Spinal cord (tissue), 10 donors: ENCODE measurements around the gene CRTC1. TPM values are rescaled to one million over a fixed set of nuclear protein-coding genes. Genes with fewer than 3 reads are reported as not detected.
"Not testable (repeated sequence)": the region's sequence is repeated elsewhere in the genome, so short reads cannot be mapped to it uniquely, and the experiment has no call there.

Experiments
- DNase-seq, 6 donors: peaks; one replicate each; pipeline versions ENCODE4 v3.0.0 to v3.0.0-alpha.2; 2013 to 2015; ENCODE audit warnings: low spot score in 6 of 6, low read depth in 4 of 6
- H3K27ac ChIP-seq: one replicate; pipeline ENCODE4 v1.5.1; 2013; ENCODE audit warnings: low read depth, low read length, control low read depth
- H3K27me3 ChIP-seq: one replicate; pipeline ENCODE4 v1.6.1; 2013; ENCODE audit warnings: low read length; ENCODE audit not compliant: control insufficient read depth, insufficient read depth
- H3K36me3 ChIP-seq: one replicate; pipeline ENCODE4 v1.6.1; 2013; ENCODE audit warnings: low read length; ENCODE audit not compliant: control insufficient read depth, insufficient read depth
- H3K4me1 ChIP-seq: one replicate; pipeline ENCODE4 v1.6.1; 2013; ENCODE audit warnings: low read length; ENCODE audit not compliant: control insufficient read depth, insufficient read depth
- H3K4me3 ChIP-seq: one replicate; pipeline ENCODE4 v1.5.1; 2013; ENCODE audit warnings: low read depth, low read length, control low read depth
- H3K9me3 ChIP-seq: one replicate; pipeline ENCODE4 v1.6.1; 2013; ENCODE audit warnings: low read length; ENCODE audit not compliant: control insufficient read depth, insufficient read depth
- WGBS: methylation state at CpG from one replicate; pipeline ENCODE4 v1.1.5; 2013; ENCODE audit warnings: missing lambda C conversion rate; ENCODE audit not compliant: insufficient coverage; 5-methylcytosine and 5-hydroxymethylcytosine counted together
- polyA plus RNA-seq, 2 donors: library from polyadenylated mRNA; unstranded; fragments of 120-200 nt; gene quantifications; one replicate each; pipeline ENCODE4 v1.2.1, GENCODE V29; 2013; ENCODE audit not compliant: insufficient read length in 2 of 2
- total RNA-seq, 2 donors: library from RNA; depleted of rRNA in 1 of 2; stranded (reverse); fragments of 120-200 nt in 1 of 2; fragments of >200 nt in 1 of 2; gene quantifications; one replicate each; pipeline versions ENCODE4 v1.2.3 to v1.2.4, GENCODE V29; 2013 to 2014
- donor health status: healthy.

The CRTC1 gene
- total and polyA plus RNA-seq, 4 donors, result 5.6 to 45.3 (median 26.3) TPM

DNA sequence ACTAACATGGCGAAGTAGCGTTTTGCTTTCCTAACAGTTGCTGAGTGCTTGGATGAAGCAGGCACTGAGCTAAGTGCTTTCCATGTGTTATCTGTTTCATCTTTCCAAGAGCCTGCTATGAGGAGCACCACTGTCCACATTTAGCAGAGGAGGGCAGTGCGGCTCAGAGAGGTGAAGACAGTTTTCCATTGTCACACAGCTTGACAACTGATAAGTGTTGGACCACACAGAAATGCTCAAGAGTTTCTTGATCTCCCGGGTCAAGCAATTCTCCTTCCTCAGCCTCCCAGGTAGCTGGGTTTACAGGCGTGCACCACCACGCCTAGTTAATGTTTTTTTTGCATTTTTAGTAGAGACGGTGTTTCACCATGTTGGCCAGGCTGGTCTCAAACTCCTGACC is 6.8 kb upstream of the CRTC1 start:
- Histone ChIP-seq H3K4me3 (no peak overlapping the region), H3K9me3 (no peaks in the 10 kb centered on the region), H3K4me1 (peaks cover 37% of the 10 kb centered on the region), H3K27me3 (no peaks in the 10 kb centered on the region), H3K36me3 (peaks cover 11% of the 10 kb centered on the region), H3K27ac (no peak overlapping the region)
- DNase-seq, result no peak
- WGBS, result 72% methylated on average over 4 of the region's 7 CpGs

DNA sequence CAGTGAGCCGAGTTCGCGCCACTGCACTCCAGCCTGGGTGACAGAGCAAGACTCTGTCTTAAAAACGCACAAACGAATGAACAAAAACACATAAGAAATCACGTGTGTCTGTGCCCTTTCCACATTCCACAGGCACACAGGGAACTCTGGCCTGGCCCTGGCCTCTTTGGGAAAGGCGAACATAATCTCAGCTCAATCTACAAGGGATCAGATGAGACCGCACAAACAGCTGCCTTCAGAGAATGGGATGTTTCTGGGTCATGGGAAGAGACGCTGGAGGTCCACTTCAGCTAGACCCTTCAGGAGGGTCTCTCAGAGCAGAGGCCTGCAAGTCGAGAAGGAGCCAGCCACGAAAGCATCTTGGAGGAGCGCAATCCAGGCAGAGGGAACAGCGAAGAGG is 6.3 kb upstream of the CRTC1 start:
- Histone ChIP-seq H3K9me3 (no peaks in the 10 kb centered on the region), H3K27me3 (no peaks in the 10 kb centered on the region), H3K36me3 (peaks cover 7% of the 10 kb centered on the region), H3K27ac (no peak overlapping the region), H3K4me1 (peaks cover 32% of the 10 kb centered on the region), H3K4me3 (no peak overlapping the region)
- no peak for DNase-seq
- whole genome bisulfite sequencing, result 81% methylated on average over 12 of the region's 13 CpGs

DNA sequence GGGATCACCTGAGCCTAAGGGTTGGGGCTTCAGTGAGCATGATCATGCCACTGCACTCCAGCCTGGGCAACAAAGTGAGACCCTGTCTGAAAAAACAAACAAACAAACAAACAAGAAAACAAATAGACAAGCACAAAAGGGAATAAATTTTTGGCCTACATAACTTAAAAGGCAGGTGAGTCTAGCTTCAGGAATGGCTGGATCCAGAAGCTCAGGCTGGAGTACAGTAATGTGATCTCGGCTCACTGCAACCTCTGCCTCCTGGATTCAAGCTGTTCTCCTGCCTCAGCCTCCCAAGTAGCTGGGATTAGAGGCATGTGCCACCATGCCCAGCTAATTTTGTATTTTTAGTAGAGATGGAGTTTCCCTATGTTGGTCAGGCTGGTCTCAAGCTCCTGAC is 3.3 kb upstream of the CRTC1 start:
- not testable (repeated sequence) for H3K4me3 ChIP-seq, H3K9me3 ChIP-seq, DNase-seq, H3K36me3 ChIP-seq, H3K27me3 ChIP-seq, H3K27ac ChIP-seq
- 92% methylated on average over 1 of the region's 1 CpG for WGBS
- peaks cover 26% of the 10 kb centered on the region for H3K4me1 ChIP-seq

DNA sequence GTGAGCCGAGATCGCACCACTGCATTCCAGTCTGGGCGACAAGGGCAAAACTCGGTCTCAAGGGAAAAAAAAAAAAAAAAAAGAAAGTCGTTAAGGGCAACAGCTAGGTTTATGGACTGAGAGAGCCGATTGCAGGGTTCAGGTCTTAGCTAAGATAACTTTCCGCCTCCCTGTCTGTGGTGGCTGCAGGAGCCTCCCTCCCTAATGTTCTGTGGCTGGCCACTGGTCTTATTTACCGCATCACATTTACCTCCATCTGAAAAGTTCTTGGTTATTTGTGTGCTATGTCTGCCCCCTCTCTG is 722 bp upstream of the CRTC1 start:
- DNase-seq, result no peak
- H3K27me3 ChIP-seq, result no peaks in the 10 kb centered on the region
- H3K9me3 ChIP-seq, result no peaks in the 10 kb centered on the region
- 75% methylated on average over 6 of the region's 8 CpGs for WGBS
- peak overlapping the region; percentile 63 for H3K4me3 ChIP-seq
- H3K27ac ChIP-seq, result peak overlapping the region; percentile 86
- H3K4me1 ChIP-seq, result peaks cover 26% of the 10 kb centered on the region
- peaks cover 6% of the 10 kb centered on the region for H3K36me3 ChIP-seq

DNA sequence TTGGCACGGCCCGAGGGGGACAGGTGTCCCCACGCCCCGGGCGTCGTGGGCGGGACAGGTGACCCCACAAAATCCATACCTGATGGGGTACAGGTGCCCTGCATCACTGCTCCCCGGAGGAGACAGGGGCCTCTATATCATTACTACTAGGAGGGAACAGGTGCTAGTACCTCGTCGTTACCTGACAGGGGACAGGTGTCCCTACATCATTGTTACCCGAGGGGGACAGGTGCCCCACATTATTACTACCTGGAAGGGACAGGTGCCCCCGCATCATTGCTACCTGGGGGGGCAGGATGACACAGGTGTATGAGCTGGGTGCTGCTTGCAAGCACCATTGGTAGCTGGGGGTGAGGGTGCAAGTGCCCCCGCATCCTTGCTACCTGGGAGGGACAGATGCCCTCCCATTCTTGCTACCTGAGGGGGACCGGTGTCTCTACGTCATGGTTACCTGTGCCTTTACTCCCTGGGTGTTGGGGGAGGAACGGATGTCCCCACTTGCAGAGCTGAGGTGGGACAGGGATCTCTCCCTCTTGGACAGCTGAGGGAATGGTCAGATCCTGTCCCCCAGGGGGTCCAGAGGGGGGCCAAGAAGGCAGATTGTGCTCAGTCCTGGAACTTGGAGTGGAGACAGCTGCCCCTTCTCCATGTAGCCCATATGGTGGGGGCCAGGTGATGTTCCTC is 620 bp downstream of the CRTC1 start:
- Histone ChIP-seq H3K27me3 (no peaks in the 10 kb centered on the region), H3K36me3 (peaks cover 6% of the 10 kb centered on the region), H3K27ac (no peak overlapping the region), H3K4me1 (peaks cover 22% of the 10 kb centered on the region), H3K4me3 (peak overlapping the region; percentile 63), H3K9me3 (no peaks in the 10 kb centered on the region)
- 18% methylated on average over 13 of the region's 16 CpGs for WGBS
- no peak for DNase-seq

DNA sequence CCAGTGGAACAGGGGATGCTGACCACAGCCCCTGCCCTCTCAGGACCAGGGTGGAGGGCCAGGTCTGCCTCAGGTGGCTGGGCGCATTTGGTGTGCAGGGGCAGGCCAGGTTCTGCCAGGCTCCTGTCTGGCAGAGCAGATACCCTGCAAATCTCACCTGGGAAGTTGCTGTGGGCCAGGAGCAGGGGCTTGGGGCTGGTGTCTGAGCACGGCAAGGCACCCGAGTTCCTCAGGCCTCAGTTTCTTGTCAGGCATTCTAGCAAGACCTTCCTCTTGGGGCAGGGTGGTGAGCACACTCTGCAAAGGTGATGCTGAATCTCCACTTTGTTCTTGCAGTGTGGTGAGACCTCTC is 1.1 kb downstream of the CRTC1 start:
- peak overlapping the region; percentile 63 for H3K4me3 ChIP-seq
- H3K36me3 ChIP-seq, result peaks cover 6% of the 10 kb centered on the region
- peaks cover 22% of the 10 kb centered on the region for H3K4me1 ChIP-seq
- WGBS, result 96% methylated on average over 3 of the region's 3 CpGs
- no peaks in the 10 kb centered on the region for H3K9me3 ChIP-seq
- H3K27ac ChIP-seq, result no peak overlapping the region
- no peak for DNase-seq
- no peaks in the 10 kb centered on the region for H3K27me3 ChIP-seq

DNA sequence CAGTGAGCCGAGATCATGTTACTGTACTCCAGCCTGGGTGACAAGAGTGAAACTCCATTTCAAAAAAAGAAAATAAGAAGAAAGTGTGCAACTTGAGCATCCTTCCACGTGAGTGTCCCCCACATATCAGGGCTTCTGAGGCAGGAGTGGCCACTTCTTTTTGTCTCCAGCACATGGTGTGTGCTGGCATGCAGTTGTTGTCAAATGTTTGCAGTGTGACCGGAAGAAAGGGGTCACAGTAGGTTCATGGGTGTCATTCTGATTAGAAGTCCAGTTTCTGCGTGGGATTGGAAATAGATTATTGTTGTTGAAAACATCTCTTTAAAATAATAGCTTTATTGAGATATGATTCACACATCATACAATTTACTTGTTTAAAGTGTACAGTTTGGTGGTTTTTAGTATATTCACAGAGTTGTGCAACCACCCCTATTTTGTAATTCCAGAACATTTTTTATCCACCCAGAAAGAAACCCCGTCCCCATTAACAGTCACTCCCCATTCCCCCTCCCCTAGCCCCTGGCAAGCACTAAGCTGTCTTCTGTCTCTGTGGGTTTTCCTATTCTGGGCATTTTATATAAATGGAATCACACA is 2.2 kb downstream of the CRTC1 start:
- H3K9me3 ChIP-seq, result no peaks in the 10 kb centered on the region
- WGBS, result 94% methylated on average over 2 of the region's 5 CpGs
- peaks cover 6% of the 10 kb centered on the region for H3K36me3 ChIP-seq
- no peak overlapping the region for H3K27ac ChIP-seq
- no peak overlapping the region for H3K4me3 ChIP-seq
- peaks cover 22% of the 10 kb centered on the region for H3K4me1 ChIP-seq
- no peaks in the 10 kb centered on the region for H3K27me3 ChIP-seq
- DNase-seq, result no peak

DNA sequence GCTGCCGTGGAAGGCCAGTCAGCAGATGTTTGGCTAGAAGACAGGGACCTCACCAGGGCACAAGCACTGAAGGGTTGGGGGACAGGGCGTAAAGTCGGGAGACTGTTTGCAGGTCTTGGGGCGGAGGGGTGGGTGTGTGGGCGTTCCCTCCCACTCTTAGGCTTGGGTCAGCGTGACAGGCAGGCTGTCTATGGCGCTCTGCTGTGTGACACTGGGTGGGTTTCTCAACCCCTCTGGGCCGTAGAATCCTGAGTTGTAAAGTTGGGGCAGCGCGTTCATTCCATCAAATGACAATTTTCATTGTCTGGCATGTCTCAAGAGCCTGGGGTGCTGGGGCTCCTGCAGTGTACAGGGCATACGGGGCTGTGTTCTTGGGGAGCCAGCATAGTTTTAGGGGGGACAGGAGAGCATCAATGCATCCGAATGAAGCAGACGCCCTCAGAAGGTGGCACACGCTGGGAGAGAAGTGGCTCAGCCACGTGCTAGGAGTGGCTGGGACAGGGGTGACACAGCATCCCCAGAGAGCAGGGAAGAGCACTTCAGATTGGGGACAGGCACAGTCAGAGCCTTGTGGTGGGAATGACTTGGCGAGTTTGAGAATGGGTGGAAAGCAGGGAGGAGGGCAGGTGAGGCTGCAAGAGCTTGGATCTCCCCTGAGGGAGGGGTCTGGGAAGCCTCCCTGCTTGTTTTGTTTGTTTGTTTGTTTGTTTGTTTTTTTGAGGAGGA is 4.4 kb downstream of the CRTC1 start:
- Histone ChIP-seq H3K4me1 (peaks cover 17% of the 10 kb centered on the region), H3K9me3 (no peaks in the 10 kb centered on the region), H3K27ac (no peak overlapping the region), H3K36me3 (peaks cover 10% of the 10 kb centered on the region), H3K4me3 (no peak overlapping the region), H3K27me3 (no peaks in the 10 kb centered on the region)
- no peak for DNase-seq
- 93% methylated on average over 15 of the region's 16 CpGs for WGBS

DNA sequence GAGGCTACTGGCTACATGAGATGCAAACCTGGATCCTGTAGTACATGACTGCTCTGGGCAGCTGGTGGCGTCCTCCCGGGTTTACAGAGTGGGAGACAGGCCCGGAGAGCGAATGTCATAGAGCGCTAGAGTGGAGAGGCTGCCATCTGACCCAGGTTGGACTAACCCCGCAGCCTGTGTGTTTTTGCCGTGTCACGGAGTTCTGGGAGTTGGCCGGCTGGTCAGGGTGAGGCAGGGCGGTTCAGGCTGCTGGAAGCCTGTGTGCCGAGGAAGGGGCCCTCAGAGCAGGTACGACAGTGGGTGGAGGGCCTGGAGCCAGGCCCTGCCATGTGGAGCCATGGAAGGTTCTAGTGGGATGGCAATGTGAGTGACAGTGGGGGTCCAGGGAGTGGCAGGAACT is 12.5 kb downstream of the CRTC1 start:
- Histone ChIP-seq H3K4me1 (peaks cover 34% of the 10 kb centered on the region), H3K4me3 (no peak overlapping the region), H3K36me3 (peaks cover 20% of the 10 kb centered on the region), H3K9me3 (no peaks in the 10 kb centered on the region), H3K27me3 (no peaks in the 10 kb centered on the region), H3K27ac (no peak overlapping the region)
- 93% methylated on average over 12 of the region's 12 CpGs for WGBS
- no peak for DNase-seq

DNA sequence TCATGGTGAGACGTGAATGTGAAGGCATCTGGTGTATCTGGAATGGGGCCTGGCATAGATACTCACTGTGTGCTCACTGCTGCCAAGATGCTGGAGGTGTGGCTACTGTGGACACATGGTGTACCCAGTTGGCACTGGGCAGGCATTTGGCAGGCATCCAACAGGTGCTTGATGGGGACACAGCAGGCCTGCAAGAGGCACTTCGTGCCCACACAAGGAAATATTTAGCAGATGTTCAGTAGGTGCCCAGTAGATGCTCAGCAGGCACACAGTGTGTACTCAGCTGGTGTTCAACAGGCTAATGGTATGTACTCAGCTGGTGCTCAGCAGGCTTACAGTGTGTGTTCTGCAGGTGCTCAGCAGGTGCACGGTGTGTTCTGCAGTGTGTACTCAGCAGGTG is 14.2 kb downstream of the CRTC1 start:
- Histone ChIP-seq H3K27ac (no peak overlapping the region), H3K27me3 (no peaks in the 10 kb centered on the region), H3K4me3 (no peak overlapping the region), H3K4me1 (peaks cover 39% of the 10 kb centered on the region), H3K36me3 (peaks cover 16% of the 10 kb centered on the region), H3K9me3 (no peaks in the 10 kb centered on the region)
- no peak for DNase-seq
- 78% methylated on average over 3 of the region's 3 CpGs for WGBS
